Endothelial cell (in vitro differentiated cells): ENCODE results near the gene CTSS. TPM values are rescaled to one million over a fixed set of nuclear protein-coding genes. Genes with fewer than 3 reads are reported as not detected.

Experiments used
- DNase-seq: peaks from one replicate; pipeline ENCODE4 v3.0.0; 2021; ENCODE audit warnings: low spot score
- H3K27ac Mint-ChIP-seq: one replicate; pipeline ENCODE4 v1.8.0; 2021; ENCODE audit warnings: mixed read lengths, inconsistent platforms; ENCODE audit not compliant: unreplicated experiment
- H3K27me3 Mint-ChIP-seq: one replicate; pipeline ENCODE4 v1.8.0; 2021; ENCODE audit warnings: mild to moderate bottlenecking, moderate library complexity, mixed read lengths, inconsistent platforms; ENCODE audit not compliant: unreplicated experiment
- H3K36me3 Mint-ChIP-seq: one replicate; pipeline ENCODE4 v1.8.0; 2021; ENCODE audit warnings: mild to moderate bottlenecking, low read depth, mixed read lengths, inconsistent platforms; ENCODE audit not compliant: unreplicated experiment
- H3K4me1 Mint-ChIP-seq: one replicate; pipeline ENCODE4 v1.8.0; 2021; ENCODE audit warnings: mild to moderate bottlenecking, mixed read lengths, inconsistent platforms; ENCODE audit not compliant: unreplicated experiment
- H3K4me3 Mint-ChIP-seq: one replicate; pipeline ENCODE4 v1.8.0; 2021; ENCODE audit warnings: mild to moderate bottlenecking, mixed read lengths, inconsistent platforms; ENCODE audit not compliant: unreplicated experiment
- H3K9me3 Mint-ChIP-seq: one replicate; pipeline ENCODE4 v1.8.0; 2021; ENCODE audit warnings: mixed read lengths, inconsistent platforms; ENCODE audit not compliant: unreplicated experiment
- CTCF ChIP-seq: fragments of 200-600 bp; sonication (generic); IDR thresholded peaks from one replicate; pipeline ENCODE4 v1.5.0; 2021; ENCODE audit warnings: antibody characterized with exemption; ENCODE audit not compliant: unreplicated experiment
- total RNA-seq: library from RNA; stranded (reverse); fragmentation: NEBNext Ultra II Directional; extraction: Animal tissue kit (Norgen Biotek cat#: 25700); gene quantifications from one replicate; pipeline ENCODE4 v1.2.1, GENCODE V29; 2021; ENCODE audit not compliant: unreplicated experiment

The CTSS gene
- total RNA-seq, 1 donor from 2014 or later = 0.33 TPM

GRCh38 chr1:150808846-150809245 is 43.3 kb upstream of the CTSS start:
- no peak overlapping the region for H3K27ac Mint-ChIP-seq
- peaks cover 54% of the 10 kb centered on the region for H3K4me1 Mint-ChIP-seq
- H3K27me3 Mint-ChIP-seq = peaks cover 5% of the 10 kb centered on the region

GRCh38 chr1:150808121-150808520 is 42.5 kb upstream of the CTSS start, which contains the start of gene CTSK:
TSS of gene CTSK (minus strand) at chr1:150808260. CDS start at chr1:150806805, 1,455 bp downstream.
- H3K36me3 Mint-ChIP-seq = peaks cover 8% of the 10 kb centered on the region
- H3K4me1 Mint-ChIP-seq = peaks cover 59% of the 10 kb centered on the region
- peaks cover 5% of the 10 kb centered on the region for H3K27me3 Mint-ChIP-seq
- H3K9me3 Mint-ChIP-seq = no peaks in the 10 kb centered on the region
- TF ChIP-seq CTCF = no peak
- H3K4me3 Mint-ChIP-seq = peak within 1 kb of the TSS; percentile 93
- no peak for DNase-seq
- peak within 1 kb of the TSS; percentile 100 for H3K27ac Mint-ChIP-seq

More at GRCh38 chr1:150808846-150809245, 43.3 kb upstream of the CTSS start:
- TF ChIP-seq CTCF = no peak
- Mint-ChIP-seq H3K9me3 (no peaks in the 10 kb centered on the region), H3K4me3 (peak overlapping the region; percentile 1), H3K36me3 (peaks cover 5% of the 10 kb centered on the region)
- DNase-seq = no peak

DNA sequence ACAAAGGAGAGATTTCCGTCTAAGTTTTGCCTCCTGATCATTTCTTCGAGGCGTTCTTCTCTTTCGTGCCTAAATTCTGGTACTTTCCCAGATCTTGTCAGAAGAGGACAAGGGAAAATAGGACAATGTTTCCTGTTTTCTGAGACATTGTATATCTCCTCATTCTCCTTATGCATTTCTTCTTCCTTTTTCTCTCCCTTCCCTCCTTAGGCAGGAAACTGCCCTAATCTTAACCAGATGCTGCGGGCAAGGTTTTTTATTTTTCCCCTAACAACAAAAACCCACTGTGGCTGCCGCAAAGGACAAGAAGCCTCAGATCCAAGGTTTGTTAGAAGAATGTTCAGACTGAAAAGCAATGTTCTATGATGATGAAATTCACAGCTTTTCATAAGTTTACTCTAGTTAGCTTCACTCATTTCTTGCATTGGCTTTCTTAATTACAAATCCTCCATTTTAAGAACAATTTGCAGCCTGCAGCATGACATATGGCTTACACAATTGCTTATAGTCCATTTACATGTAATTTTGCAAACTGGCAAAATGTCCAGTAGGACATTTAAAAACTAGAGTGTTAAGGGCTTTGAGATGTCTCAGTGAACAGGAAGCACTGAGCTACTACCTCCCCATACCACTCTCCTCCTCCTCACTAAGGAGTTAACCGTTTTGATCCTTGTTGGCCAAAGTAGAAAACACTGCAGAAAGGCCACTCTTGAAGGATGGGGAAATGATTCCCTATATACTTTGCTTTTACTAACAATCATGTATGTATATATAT is 41.9 kb upstream of the CTSS start:
- Mint-ChIP-seq H3K9me3 (no peaks in the 10 kb centered on the region), H3K4me1 (peaks cover 60% of the 10 kb centered on the region), H3K27me3 (peaks cover 5% of the 10 kb centered on the region), H3K27ac (peak overlapping the region; percentile 100), H3K4me3 (peak overlapping the region; percentile 93), H3K36me3 (peaks cover 8% of the 10 kb centered on the region)
- TF ChIP-seq CTCF = no peak
- DNase-seq = no peak

GRCh38 chr1:150805899-150806298 is 40.3 kb upstream of the CTSS start:
- Mint-ChIP-seq H3K36me3 (peaks cover 8% of the 10 kb centered on the region), H3K9me3 (no peaks in the 10 kb centered on the region), H3K4me3 (peak overlapping the region; percentile 93), H3K4me1 (peaks cover 60% of the 10 kb centered on the region), H3K27me3 (peaks cover 5% of the 10 kb centered on the region), H3K27ac (peak overlapping the region; percentile 100)
- DNase-seq = no peak
- TF ChIP-seq CTCF = no peak

DNA sequence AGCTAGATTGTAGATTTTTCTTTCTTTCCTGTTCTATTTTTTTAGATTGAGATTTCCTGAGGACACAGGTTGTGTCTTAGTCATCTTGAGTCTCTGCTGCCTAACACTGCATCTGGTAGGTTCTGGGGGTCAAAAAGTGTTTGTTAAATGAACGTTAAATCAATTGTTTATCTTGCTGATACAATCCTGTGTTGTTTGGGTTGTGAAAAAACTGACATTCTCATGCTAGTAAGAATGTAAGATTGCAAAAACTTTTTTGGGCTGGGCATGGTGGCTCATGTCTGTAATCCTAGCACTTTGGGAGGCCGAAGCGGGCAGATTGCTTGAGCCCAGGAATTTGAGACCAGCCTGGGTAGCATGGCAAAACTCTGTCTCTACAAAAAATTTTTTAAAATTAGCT is 39.1 kb upstream of the CTSS start:
- H3K4me3 Mint-ChIP-seq = no peak overlapping the region
- H3K4me1 Mint-ChIP-seq = peaks cover 55% of the 10 kb centered on the region
- H3K27ac Mint-ChIP-seq = peak overlapping the region; percentile 2
- DNase-seq = no peak
- peaks cover 5% of the 10 kb centered on the region for H3K27me3 Mint-ChIP-seq
- no peak for TF ChIP-seq CTCF
- no peaks in the 10 kb centered on the region for H3K9me3 Mint-ChIP-seq
- H3K36me3 Mint-ChIP-seq = peaks cover 12% of the 10 kb centered on the region
